Panc1 (cell line): ENCODE data around the gene GOLGB1. TPM values are rescaled to one million over a fixed set of nuclear protein-coding genes. Genes with fewer than 3 reads are reported as not detected.

ENCODE experiments used
- ATAC-seq: fragments of 200-7000 bp; cut with Tn5 transposase; 2 replicates; pipeline ENCODE4 v1.9.1; 2020; ENCODE audit warnings: mild to moderate bottlenecking, moderate library complexity
- Bru-seq: library from RNA; stranded (reverse); fragments of 400-500 nt; gene quantifications from one replicate; lab custom pipeline; 2021; lab: Mats Ljungman, UMichigan
- BruChase-seq, 2 experiments: library from RNA; stranded (reverse); fragments of 400-500 nt; gene quantifications; one replicate each; lab custom pipeline; 2021; lab: Mats Ljungman, UMichigan
- BruUV-seq: library from RNA; stranded (reverse); fragments of 400-500 nt; replicated peaks from 2 replicates; lab custom pipeline; 2021; lab: Mats Ljungman, UMichigan
- CTCF ChIA-PET: fragments of 300-600 bp; sonication (Branson Sonifier 250); formaldehyde crosslinking; loops from one replicate; lab custom pipeline; 2022; ENCODE audit warnings: antibody characterized with exemption; lab: Charles Lee
- POLR2A ChIA-PET: fragments of 300-600 bp; sonication (Branson Sonifier 250); formaldehyde crosslinking; loops from one replicate; lab custom pipeline; 2022; ENCODE audit warnings: antibody characterized with exemption; lab: Charles Lee
- DNase-seq: peaks from one replicate; pipeline ENCODE4 v3.0.0-alpha.2; 2010; ENCODE audit warnings: low read depth, low spot score
- H3K27ac ChIP-seq: 2 replicates; pipeline ENCODE4 v1.5.1; 2011; ENCODE audit warnings: mild to moderate bottlenecking, low read length, inconsistent platforms
- H3K27me3 ChIP-seq: fragments of 200-500 bp; sonication (Bioruptor generic); 2 replicates; pipeline ENCODE4 v1.6.0; 2014; ENCODE audit warnings: low read length, inconsistent platforms; ENCODE audit not compliant: control insufficient read depth, insufficient read depth
- H3K36me3 ChIP-seq: fragments of 200-500 bp; sonication (Bioruptor generic); 2 replicates; pipeline ENCODE4 v1.5.1; 2014; ENCODE audit warnings: inconsistent platforms, mild to moderate bottlenecking, low read length, moderate library complexity; ENCODE audit not compliant: control insufficient read depth, insufficient read depth
- H3K4me1 ChIP-seq: 2 replicates; pipeline ENCODE4 v1.5.1; 2011; ENCODE audit warnings: inconsistent platforms, mild to moderate bottlenecking, low read length, moderate library complexity; ENCODE audit not compliant: control insufficient read depth, insufficient read depth
- H3K4me3 ChIP-seq, 2 experiments: 2 replicates each; pipeline ENCODE4 v1.5.1; 2011 to 2012; ENCODE audit warnings: low read depth in 2 of 2, low read length in 2 of 2, mild to moderate bottlenecking in 2 of 2, inconsistent platforms in 1 of 2, moderate library complexity in 1 of 2
- H3K9me3 ChIP-seq: fragments of 200-500 bp; sonication (Bioruptor generic); 2 replicates; pipeline ENCODE4 v1.5.1; 2014; ENCODE audit warnings: low read depth, mild to moderate bottlenecking, inconsistent platforms, low read length, moderate library complexity; ENCODE audit not compliant: control insufficient read depth, insufficient read depth
- POLR2AphosphoS5 ChIP-seq: IDR thresholded peaks from 2 replicates; pipeline ENCODE4 v1.6.1; 2012; ENCODE audit warnings: mild to moderate bottlenecking, low read depth, low read length, moderate library complexity
- SIN3A ChIP-seq: IDR thresholded peaks from 2 replicates; pipeline ENCODE4 v1.6.1; 2012; ENCODE audit warnings: low read depth, mild to moderate bottlenecking, low read length, moderate library complexity, borderline replicate concordance; ENCODE audit not compliant: insufficient read depth
- TCF7L2 ChIP-seq: IDR thresholded peaks from 2 replicates; pipeline ENCODE4 v1.6.1; 2011; ENCODE audit warnings: mild to moderate bottlenecking, low read depth, low read length, inconsistent platforms
- in situ Hi-C: cut with HindIII; loops from 2 replicates; pipeline ENCODE4 v1.10.0; 2016; ENCODE audit warnings: low sequenced_read_pairs, low pct_unique_long_range_greater_than_20kb
- intact Hi-C: fragments of 100-400 bp; cut with micrococcal nuclease; formaldehyde crosslinking; loops from one replicate; pipeline ENCODE4 v1.10.0; 2022; ENCODE audit not compliant: unreplicated experiment
- long read RNA-seq: library from polyadenylated mRNA; unstranded; transcript quantifications from one replicate; pipeline ENCODE4 v2.0.0, GENCODE V29; 2021; ENCODE audit not compliant: unreplicated experiment
- polyA plus RNA-seq: library from polyadenylated mRNA; unstranded; fragments of >200 nt; gene quantifications from one replicate; pipeline ENCODE4 v1.2.1, GENCODE V29; 2012; ENCODE audit warnings: missing spikeins; ENCODE audit not compliant: insufficient read length
- total RNA-seq: library from RNA; stranded (reverse); gene quantifications from one replicate; pipeline ENCODE4 v1.2.1, GENCODE V29; 2021; ENCODE audit not compliant: unreplicated experiment
- TF ChIP-seq, protein P1 (sequence below): fragments of 450-650 bp; IDR thresholded peaks from 2 replicates; pipeline ENCODE4 v1.5.1; 2017; ENCODE audit warnings: mild to moderate bottlenecking
- TF ChIP-seq, protein P2 (sequence below), 2 experiments: IDR thresholded peaks; 2 replicates each; pipeline ENCODE4 v1.6.1; 2011 to 2012; ENCODE audit warnings: low read depth in 2 of 2, control low read depth in 1 of 2, low read length in 1 of 2, mild to moderate bottlenecking in 1 of 2, moderate library complexity in 1 of 2; ENCODE audit not compliant: insufficient read depth in 1 of 2

Gene GOLGB1, protein sequence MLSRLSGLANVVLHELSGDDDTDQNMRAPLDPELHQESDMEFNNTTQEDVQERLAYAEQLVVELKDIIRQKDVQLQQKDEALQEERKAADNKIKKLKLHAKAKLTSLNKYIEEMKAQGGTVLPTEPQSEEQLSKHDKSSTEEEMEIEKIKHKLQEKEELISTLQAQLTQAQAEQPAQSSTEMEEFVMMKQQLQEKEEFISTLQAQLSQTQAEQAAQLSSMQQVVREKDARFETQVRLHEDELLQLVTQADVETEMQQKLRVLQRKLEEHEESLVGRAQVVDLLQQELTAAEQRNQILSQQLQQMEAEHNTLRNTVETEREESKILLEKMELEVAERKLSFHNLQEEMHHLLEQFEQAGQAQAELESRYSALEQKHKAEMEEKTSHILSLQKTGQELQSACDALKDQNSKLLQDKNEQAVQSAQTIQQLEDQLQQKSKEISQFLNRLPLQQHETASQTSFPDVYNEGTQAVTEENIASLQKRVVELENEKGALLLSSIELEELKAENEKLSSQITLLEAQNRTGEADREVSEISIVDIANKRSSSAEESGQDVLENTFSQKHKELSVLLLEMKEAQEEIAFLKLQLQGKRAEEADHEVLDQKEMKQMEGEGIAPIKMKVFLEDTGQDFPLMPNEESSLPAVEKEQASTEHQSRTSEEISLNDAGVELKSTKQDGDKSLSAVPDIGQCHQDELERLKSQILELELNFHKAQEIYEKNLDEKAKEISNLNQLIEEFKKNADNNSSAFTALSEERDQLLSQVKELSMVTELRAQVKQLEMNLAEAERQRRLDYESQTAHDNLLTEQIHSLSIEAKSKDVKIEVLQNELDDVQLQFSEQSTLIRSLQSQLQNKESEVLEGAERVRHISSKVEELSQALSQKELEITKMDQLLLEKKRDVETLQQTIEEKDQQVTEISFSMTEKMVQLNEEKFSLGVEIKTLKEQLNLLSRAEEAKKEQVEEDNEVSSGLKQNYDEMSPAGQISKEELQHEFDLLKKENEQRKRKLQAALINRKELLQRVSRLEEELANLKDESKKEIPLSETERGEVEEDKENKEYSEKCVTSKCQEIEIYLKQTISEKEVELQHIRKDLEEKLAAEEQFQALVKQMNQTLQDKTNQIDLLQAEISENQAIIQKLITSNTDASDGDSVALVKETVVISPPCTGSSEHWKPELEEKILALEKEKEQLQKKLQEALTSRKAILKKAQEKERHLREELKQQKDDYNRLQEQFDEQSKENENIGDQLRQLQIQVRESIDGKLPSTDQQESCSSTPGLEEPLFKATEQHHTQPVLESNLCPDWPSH (N-terminal part only)
- total RNA-seq = 49.7 TPM
- 32.2 TPM for polyA plus RNA-seq
- Bru-seq, nascent RNA = percentile 92 among the genes with signal in this experiment
- percentile 92 among the genes with signal in this experiment for BruChase-seq, experiment 1, labeled RNA remaining after a 2-hour chase
- BruChase-seq, experiment 2, labeled RNA remaining after a 6-hour chase = percentile 96 among the genes with signal in this experiment
- long read RNA-seq, full-length matches to known transcripts = 57 of 184 reads
- long read RNA-seq, partial matches to known transcripts = 64 of 184 reads
- long read RNA-seq, other reads (novel, unspliced or antisense) = 63 of 184 reads

DNA sequence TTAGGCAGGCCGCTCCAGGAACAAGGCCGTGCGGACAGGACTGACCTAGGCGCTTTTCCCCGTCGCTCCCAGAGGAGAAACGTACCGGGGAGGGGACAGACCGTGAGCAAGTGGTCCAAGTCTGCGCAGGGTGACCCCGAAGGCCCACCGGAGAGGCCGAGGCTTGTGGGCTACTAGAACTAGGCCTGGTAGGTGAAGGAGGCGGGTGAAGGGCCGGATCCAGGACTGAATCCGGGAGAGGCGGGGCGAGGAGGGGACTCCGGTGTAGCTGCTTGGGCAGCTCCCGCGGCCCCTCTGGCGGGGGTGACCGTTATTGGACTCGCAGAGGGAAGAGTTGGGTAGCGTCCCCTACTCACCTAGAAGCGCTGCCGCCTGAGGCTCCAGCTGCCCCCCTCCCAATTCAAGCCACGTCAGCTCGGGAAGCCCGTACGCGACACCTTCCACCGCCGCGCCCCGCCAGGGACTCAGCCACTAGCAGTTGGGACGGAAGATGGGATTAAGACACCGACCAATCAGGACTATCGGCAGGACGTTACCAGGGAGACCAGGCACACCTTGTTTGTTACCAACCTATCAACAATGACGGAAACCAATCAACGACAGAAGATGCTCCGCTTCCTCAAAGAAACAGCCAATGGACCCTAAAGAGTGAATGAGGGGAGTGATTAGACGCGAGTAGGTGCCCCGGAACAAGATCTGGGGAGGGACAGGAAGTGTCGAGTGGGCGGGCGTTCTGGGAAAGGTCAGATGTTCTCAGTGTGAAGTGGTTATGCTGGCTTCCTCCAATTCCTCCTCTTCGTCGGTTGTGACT lies at the start of gene GOLGB1:
Gene GOLGB1 (minus strand): TSS at position 466 of the 811 bp plus-strand sequence. CDS start 18,770 bp downstream, outside the sequence.
- in situ Hi-C loops = no loop called here
- POLR2A ChIA-PET = interaction anchor here (0.5 to 1.1 kb wide), 7 partner anchors 11 to 1327 kb away, joined by 3 to 5 read pairs (median 3); partner anchors contain the start of gene POLQ
- Histone ChIP-seq H3K27ac (peak within 1 kb of the TSS; percentile 94), H3K36me3 (peaks cover 8% of the 10 kb centered on the region; the same call in 1 of the 2 replicates), H3K27me3 (no peaks in the 10 kb centered on the region), H3K4me3 (peak within 1 kb of the TSS; percentile 94 to 98), H3K9me3 (no peaks in the 10 kb centered on the region), H3K4me1 (peaks cover 17% of the 10 kb centered on the region)
- DNase-seq = peak; percentile 98
- peak; percentile 98 for ATAC-seq
- CTCF ChIA-PET = no interaction called here
- TF ChIP-seq, protein P1, sequence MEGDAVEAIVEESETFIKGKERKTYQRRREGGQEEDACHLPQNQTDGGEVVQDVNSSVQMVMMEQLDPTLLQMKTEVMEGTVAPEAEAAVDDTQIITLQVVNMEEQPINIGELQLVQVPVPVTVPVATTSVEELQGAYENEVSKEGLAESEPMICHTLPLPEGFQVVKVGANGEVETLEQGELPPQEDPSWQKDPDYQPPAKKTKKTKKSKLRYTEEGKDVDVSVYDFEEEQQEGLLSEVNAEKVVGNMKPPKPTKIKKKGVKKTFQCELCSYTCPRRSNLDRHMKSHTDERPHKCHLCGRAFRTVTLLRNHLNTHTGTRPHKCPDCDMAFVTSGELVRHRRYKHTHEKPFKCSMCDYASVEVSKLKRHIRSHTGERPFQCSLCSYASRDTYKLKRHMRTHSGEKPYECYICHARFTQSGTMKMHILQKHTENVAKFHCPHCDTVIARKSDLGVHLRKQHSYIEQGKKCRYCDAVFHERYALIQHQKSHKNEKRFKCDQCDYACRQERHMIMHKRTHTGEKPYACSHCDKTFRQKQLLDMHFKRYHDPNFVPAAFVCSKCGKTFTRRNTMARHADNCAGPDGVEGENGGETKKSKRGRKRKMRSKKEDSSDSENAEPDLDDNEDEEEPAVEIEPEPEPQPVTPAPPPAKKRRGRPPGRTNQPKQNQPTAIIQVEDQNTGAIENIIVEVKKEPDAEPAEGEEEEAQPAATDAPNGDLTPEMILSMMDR = no peak
- peak; percentile 87; the same call in 1 of the 2 replicates for TF ChIP-seq SIN3A
- no peak for TF ChIP-seq TCF7L2
- TF ChIP-seq, protein P2, sequence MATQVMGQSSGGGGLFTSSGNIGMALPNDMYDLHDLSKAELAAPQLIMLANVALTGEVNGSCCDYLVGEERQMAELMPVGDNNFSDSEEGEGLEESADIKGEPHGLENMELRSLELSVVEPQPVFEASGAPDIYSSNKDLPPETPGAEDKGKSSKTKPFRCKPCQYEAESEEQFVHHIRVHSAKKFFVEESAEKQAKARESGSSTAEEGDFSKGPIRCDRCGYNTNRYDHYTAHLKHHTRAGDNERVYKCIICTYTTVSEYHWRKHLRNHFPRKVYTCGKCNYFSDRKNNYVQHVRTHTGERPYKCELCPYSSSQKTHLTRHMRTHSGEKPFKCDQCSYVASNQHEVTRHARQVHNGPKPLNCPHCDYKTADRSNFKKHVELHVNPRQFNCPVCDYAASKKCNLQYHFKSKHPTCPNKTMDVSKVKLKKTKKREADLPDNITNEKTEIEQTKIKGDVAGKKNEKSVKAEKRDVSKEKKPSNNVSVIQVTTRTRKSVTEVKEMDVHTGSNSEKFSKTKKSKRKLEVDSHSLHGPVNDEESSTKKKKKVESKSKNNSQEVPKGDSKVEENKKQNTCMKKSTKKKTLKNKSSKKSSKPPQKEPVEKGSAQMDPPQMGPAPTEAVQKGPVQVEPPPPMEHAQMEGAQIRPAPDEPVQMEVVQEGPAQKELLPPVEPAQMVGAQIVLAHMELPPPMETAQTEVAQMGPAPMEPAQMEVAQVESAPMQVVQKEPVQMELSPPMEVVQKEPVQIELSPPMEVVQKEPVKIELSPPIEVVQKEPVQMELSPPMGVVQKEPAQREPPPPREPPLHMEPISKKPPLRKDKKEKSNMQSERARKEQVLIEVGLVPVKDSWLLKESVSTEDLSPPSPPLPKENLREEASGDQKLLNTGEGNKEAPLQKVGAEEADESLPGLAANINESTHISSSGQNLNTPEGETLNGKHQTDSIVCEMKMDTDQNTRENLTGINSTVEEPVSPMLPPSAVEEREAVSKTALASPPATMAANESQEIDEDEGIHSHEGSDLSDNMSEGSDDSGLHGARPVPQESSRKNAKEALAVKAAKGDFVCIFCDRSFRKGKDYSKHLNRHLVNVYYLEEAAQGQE (IDR thresholded peaks at IDR 0.05; ENCODE audit: insufficient read depth in 1 of 2, low read depth in 2 of 2, low read length in 1 of 2) = no peak
- peak; percentile 92 for TF ChIP-seq POLR2AphosphoS5
- intact Hi-C loops = loop anchor here (5.0 kb wide), 1 partner anchor 202 kb away; the partner anchor contains the start of gene POLQ
- no TSS peak for BruUV-seq
